H9 (cell line): ENCODE results near the gene AP3S2. TPM values are rescaled to one million over a fixed set of nuclear protein-coding genes. Genes with fewer than 3 reads are reported as not detected.

ENCODE experiments used
- DNase-seq: peaks from one replicate; pipeline ENCODE4 v3.0.0-alpha.2; 2017
- H2AFZ ChIP-seq: one replicate; pipeline ENCODE4 v1.6.1; 2013; ENCODE audit warnings: mild to moderate bottlenecking, low read length, control low read depth, moderate library complexity
- H2AK5ac ChIP-seq: 2 replicates; pipeline ENCODE4 v1.6.1; 2013; ENCODE audit warnings: low read length, control low read depth, mixed read lengths; ENCODE audit not compliant: insufficient read length
- H2BK120ac ChIP-seq: one replicate; pipeline ENCODE4 v1.6.1; 2013; ENCODE audit warnings: low read depth, mild to moderate bottlenecking, low read length, control low read depth, inconsistent platforms; ENCODE audit not compliant: poor library complexity, severe bottlenecking
- H2BK12ac ChIP-seq: 2 replicates; pipeline ENCODE4 v1.6.1; 2013; ENCODE audit warnings: low read length, control low read depth, mixed read lengths, low read depth; ENCODE audit not compliant: insufficient read length
- H2BK15ac ChIP-seq: 2 replicates; pipeline ENCODE4 v1.6.1; 2013; ENCODE audit warnings: low read depth, low read length, control low read depth
- H2BK20ac ChIP-seq: one replicate; pipeline ENCODE4 v1.6.1; 2013; ENCODE audit warnings: low read depth, mild to moderate bottlenecking, low read length, control low read depth, inconsistent platforms; ENCODE audit not compliant: poor library complexity, severe bottlenecking
- H2BK5ac ChIP-seq: 2 replicates; pipeline ENCODE4 v1.6.1; 2013; ENCODE audit warnings: low read length, control low read depth, mixed read lengths; ENCODE audit not compliant: insufficient read length
- H3K14ac ChIP-seq: 2 replicates; pipeline ENCODE4 v1.6.1; 2013; ENCODE audit warnings: low read length, control low read depth; ENCODE audit not compliant: insufficient read depth
- H3K18ac ChIP-seq: 2 replicates; pipeline ENCODE4 v1.6.1; 2013; ENCODE audit warnings: low read depth, mild to moderate bottlenecking, mixed read lengths, low read length, control low read depth; ENCODE audit not compliant: insufficient read length
- H3K23ac ChIP-seq: 2 replicates; pipeline ENCODE4 v1.6.1; 2013; ENCODE audit warnings: low read length, control low read depth, mixed read lengths, low read depth; ENCODE audit not compliant: insufficient read length
- H3K23me2 ChIP-seq: 2 replicates; pipeline ENCODE4 v1.6.1; 2013; ENCODE audit warnings: low read depth, mild to moderate bottlenecking, mixed read lengths, low read length, control low read depth; ENCODE audit not compliant: insufficient read length, poor library complexity, severe bottlenecking
- H3K27ac ChIP-seq: 2 replicates; pipeline ENCODE4 v1.5.1; 2013; ENCODE audit warnings: low read length, control low read depth, mixed read lengths, low read depth; ENCODE audit not compliant: insufficient read length
- H3K27me3 ChIP-seq: 2 replicates; pipeline ENCODE4 v1.6.1; 2013; ENCODE audit warnings: low read length, control low read depth, inconsistent platforms; ENCODE audit not compliant: insufficient read depth
- H3K4ac ChIP-seq: 2 replicates; pipeline ENCODE4 v1.6.1; 2013; ENCODE audit warnings: low read depth, mild to moderate bottlenecking, control low read depth, inconsistent platforms, low read length, moderate library complexity
- H3K4me1 ChIP-seq: 2 replicates; pipeline ENCODE4 v1.6.1; 2013; ENCODE audit warnings: low read length, control low read depth, inconsistent platforms; ENCODE audit not compliant: insufficient read depth
- H3K4me2 ChIP-seq: 2 replicates; pipeline ENCODE4 v1.6.1; 2013; ENCODE audit warnings: low read length, control low read depth, mixed read lengths; ENCODE audit not compliant: insufficient read length, insufficient read depth
- H3K56ac ChIP-seq: 2 replicates; pipeline ENCODE4 v1.6.1; 2013; ENCODE audit warnings: low read depth, mild to moderate bottlenecking, mixed read lengths, low read length, control low read depth; ENCODE audit not compliant: insufficient read length
- H3K79me1 ChIP-seq: 2 replicates; pipeline ENCODE4 v1.6.1; 2013; ENCODE audit warnings: low read depth, mild to moderate bottlenecking, moderate library complexity, low read length, control low read depth, inconsistent platforms; ENCODE audit not compliant: insufficient read depth, poor library complexity, severe bottlenecking
- H3K79me2 ChIP-seq: 2 replicates; pipeline ENCODE4 v1.6.1; 2013; ENCODE audit warnings: low read length, control low read depth, inconsistent platforms; ENCODE audit not compliant: insufficient read depth
- H3K9ac ChIP-seq: 2 replicates; pipeline ENCODE4 v1.6.1; 2013; ENCODE audit warnings: low read length, control low read depth, mixed read lengths; ENCODE audit not compliant: insufficient read length; ENCODE audit errors: extremely low read depth
- H3K9me3 ChIP-seq: one replicate; pipeline ENCODE4 v1.6.1; 2013; ENCODE audit warnings: low read depth, low read length, inconsistent platforms; ENCODE audit not compliant: control insufficient read depth
- H3T11ph ChIP-seq: one replicate; pipeline ENCODE4 v1.6.1; 2013; ENCODE audit warnings: mild to moderate bottlenecking, low read length, control low read depth, inconsistent platforms
- H4K20me1 ChIP-seq: one replicate; pipeline ENCODE4 v1.6.1; 2013; ENCODE audit not compliant: control insufficient read depth, insufficient read length, insufficient read depth
- H4K5ac ChIP-seq: 2 replicates; pipeline ENCODE4 v1.6.1; 2013; ENCODE audit warnings: low read depth, mild to moderate bottlenecking, mixed read lengths, low read length, control low read depth; ENCODE audit not compliant: insufficient read length
- H4K8ac ChIP-seq: replicated peaks from 2 replicates; pipeline ENCODE4 v1.6.1; 2013; ENCODE audit warnings: low read length, control low read depth, mixed read lengths, low read depth; ENCODE audit not compliant: insufficient read length
- H4K91ac ChIP-seq: 2 replicates; pipeline ENCODE4 v1.6.1; 2013; ENCODE audit warnings: low read depth, mild to moderate bottlenecking, moderate library complexity, mixed read lengths, low read length, control low read depth; ENCODE audit not compliant: insufficient read length
- H3K27ac Mint-ChIP-seq, 3 experiments: 2 replicates in 2 of 3; 3 replicates in 1 of 3; pipeline ENCODE4 v1.8.0; 2020 to 2021; ENCODE audit warnings: mixed read lengths in 3 of 3, mild to moderate bottlenecking in 1 of 3, moderate library complexity in 1 of 3
- H3K27me3 Mint-ChIP-seq: 2 replicates; pipeline ENCODE4 v1.8.0; 2021; ENCODE audit warnings: low read depth, mild to moderate bottlenecking, moderate library complexity, mixed read lengths
- H3K36me3 Mint-ChIP-seq, 3 experiments: 2 replicates in 2 of 3; 3 replicates in 1 of 3; pipeline ENCODE4 v1.8.0; 2020 to 2021; ENCODE audit warnings: low read depth in 3 of 3, mixed read lengths in 3 of 3; ENCODE audit not compliant: insufficient read depth in 1 of 3
- H3K4me1 Mint-ChIP-seq, 2 experiments: 2 replicates each; pipeline ENCODE4 v1.8.0; 2020; ENCODE audit warnings: mixed read lengths in 2 of 2
- H3K4me3 Mint-ChIP-seq, 2 experiments: 2 replicates in 1 of 2; 3 replicates in 1 of 2; pipeline ENCODE4 v1.8.0; 2020 to 2021; ENCODE audit warnings: mild to moderate bottlenecking in 2 of 2, mixed read lengths in 2 of 2, moderate library complexity in 1 of 2
- H3K9me3 Mint-ChIP-seq, 2 experiments: 2 replicates in 1 of 2; 3 replicates in 1 of 2; pipeline ENCODE4 v1.8.0; 2020; ENCODE audit warnings: mild to moderate bottlenecking in 2 of 2, mixed read lengths in 2 of 2, moderate library complexity in 1 of 2
- WGBS: extraction: QIAGEN DNeasy Blood & Tissue Kit; methylation state at CpG from one replicate; pipeline ENCODE4 v1.1.7; 2013; ENCODE audit warnings: missing lambda C conversion rate, low lambda C conversion rate, mixed read lengths; ENCODE audit not compliant: insufficient read length; ENCODE audit errors: extremely low coverage; 5-methylcytosine and 5-hydroxymethylcytosine counted together
- total RNA-seq: library from RNA; stranded (reverse); gene quantifications from 2 replicates; pipeline ENCODE4 v1.2.1, GENCODE V29; 2021
- TF ChIP-seq, protein P1 (sequence below): fragments of 200-600 bp; sonication (generic); conservative IDR thresholded peaks from 3 replicates; pipeline ENCODE4 v1.8.0; 2021; ENCODE audit warnings: antibody characterized with exemption, mild to moderate bottlenecking

The AP3S2 gene
- total RNA-seq, 1 experiment from 2014 or later: 33.9 TPM

DNA sequence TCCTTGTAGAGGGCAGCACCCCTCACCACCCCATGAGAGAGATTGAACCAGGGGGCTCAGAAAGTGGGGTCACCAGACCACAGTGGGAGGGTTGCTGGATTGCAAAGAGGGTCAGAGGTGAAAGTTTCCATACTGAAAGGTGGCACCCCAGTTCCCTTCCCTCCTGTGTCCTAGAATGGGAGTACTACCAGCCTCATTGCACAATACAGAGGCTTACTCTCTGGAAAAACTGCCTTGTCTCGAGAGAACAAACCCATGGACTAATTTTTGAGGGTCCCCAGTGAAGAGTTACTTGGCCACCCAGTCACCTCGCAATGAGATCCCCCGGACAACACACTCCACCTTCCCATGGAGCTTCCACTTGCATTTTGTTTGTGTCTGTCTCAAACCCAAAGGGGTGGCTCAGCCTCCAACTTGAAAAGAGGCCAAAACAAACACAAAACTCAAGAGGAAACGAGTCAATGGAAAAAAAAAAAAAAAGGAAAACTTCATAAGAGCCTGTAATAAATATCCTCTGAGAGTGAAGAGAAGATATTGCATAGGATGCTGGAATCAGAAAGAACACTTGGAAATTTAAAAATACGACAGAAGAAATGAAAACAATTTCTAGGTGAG lies 99.1 kb downstream of the AP3S2 start:
- H3K27me3 Mint-ChIP-seq: peaks cover 13% of the 10 kb centered on the region
- no peak overlapping the region for H4K8ac ChIP-seq
- H3K18ac ChIP-seq: no peak overlapping the region
- no peak overlapping the region for H2BK20ac ChIP-seq
- H3K4me1 Mint-ChIP-seq: no peaks in the 10 kb centered on the region
- no peak overlapping the region for H2BK12ac ChIP-seq
- H3K14ac ChIP-seq: no peak overlapping the region
- H2BK120ac ChIP-seq: no peak overlapping the region
- no CpG with 5 or more reads among the region's 5 CpGs for WGBS
- H3K4me3 Mint-ChIP-seq: no peak overlapping the region
- no peak overlapping the region for H2AFZ ChIP-seq
- H3K9me3 Mint-ChIP-seq: no peaks in the 10 kb centered on the region
- no peak overlapping the region for H3K4ac ChIP-seq
- H3K23me2 ChIP-seq: no peaks in the 10 kb centered on the region
- H2BK15ac ChIP-seq: no peak overlapping the region
- H3K9me3 ChIP-seq: no peaks in the 10 kb centered on the region
- TF ChIP-seq, protein P1, sequence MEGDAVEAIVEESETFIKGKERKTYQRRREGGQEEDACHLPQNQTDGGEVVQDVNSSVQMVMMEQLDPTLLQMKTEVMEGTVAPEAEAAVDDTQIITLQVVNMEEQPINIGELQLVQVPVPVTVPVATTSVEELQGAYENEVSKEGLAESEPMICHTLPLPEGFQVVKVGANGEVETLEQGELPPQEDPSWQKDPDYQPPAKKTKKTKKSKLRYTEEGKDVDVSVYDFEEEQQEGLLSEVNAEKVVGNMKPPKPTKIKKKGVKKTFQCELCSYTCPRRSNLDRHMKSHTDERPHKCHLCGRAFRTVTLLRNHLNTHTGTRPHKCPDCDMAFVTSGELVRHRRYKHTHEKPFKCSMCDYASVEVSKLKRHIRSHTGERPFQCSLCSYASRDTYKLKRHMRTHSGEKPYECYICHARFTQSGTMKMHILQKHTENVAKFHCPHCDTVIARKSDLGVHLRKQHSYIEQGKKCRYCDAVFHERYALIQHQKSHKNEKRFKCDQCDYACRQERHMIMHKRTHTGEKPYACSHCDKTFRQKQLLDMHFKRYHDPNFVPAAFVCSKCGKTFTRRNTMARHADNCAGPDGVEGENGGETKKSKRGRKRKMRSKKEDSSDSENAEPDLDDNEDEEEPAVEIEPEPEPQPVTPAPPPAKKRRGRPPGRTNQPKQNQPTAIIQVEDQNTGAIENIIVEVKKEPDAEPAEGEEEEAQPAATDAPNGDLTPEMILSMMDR: no peak
- H3K27ac ChIP-seq: no peak overlapping the region
- H3K27ac Mint-ChIP-seq: no peak overlapping the region
- no peak overlapping the region for H3K4me2 ChIP-seq
- H3K56ac ChIP-seq: no peak overlapping the region
- DNase-seq: no peak
- no peaks in the 10 kb centered on the region for H3K4me1 ChIP-seq
- H3K36me3 Mint-ChIP-seq: no peaks in the 10 kb centered on the region; a peak in 2 of 7 replicates
- no peaks in the 10 kb centered on the region for H3K27me3 ChIP-seq
- H4K91ac ChIP-seq: no peak overlapping the region
- H3T11ph ChIP-seq: no peak overlapping the region
- H2BK5ac ChIP-seq: no peak overlapping the region
- H3K79me1 ChIP-seq: no peaks in the 10 kb centered on the region
- H3K9ac ChIP-seq: no peak overlapping the region
- H2AK5ac ChIP-seq: no peak overlapping the region
- H4K5ac ChIP-seq: no peak overlapping the region
- H3K23ac ChIP-seq: no peak overlapping the region
- no peaks in the 10 kb centered on the region for H3K79me2 ChIP-seq
- H4K20me1 ChIP-seq: no peaks in the 10 kb centered on the region
